ENCODE results near the gene SPINK5.
"Not testable (repeated sequence)": the region's sequence is repeated elsewhere in the genome, so short reads cannot be mapped to it uniquely, and the experiment has no call there.

SPINK5 gene

DNA sequence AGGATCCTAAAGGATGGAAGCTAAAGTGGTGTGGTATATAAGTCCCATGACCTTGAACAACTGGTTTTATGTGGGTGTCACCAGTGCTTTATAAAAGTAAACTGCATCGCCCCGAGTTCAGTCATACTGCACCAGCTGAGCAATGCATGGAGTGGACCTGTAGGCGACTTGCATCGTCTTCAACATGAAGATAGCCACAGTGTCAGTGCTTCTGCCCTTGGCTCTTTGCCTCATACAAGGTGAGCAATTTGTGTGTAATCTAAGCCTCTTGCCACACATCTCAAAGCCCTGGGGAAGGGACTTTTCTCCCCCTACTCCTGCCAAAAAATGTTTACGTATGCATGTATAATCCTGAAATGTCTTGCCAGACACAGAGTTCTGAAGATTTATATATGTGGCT, at the start of gene SPINK5:
Gene SPINK5, plus strand, starts transcription at position 120 of the 400 bp plus-strand sequence. Its CDS starts 65 bp downstream, at position 185.
- no peak for DNase-seq

GRCh38 chr5:148014276-148014675, 49.5 kb upstream of the SPINK5 start:
- no peak for DNase-seq

DNA sequence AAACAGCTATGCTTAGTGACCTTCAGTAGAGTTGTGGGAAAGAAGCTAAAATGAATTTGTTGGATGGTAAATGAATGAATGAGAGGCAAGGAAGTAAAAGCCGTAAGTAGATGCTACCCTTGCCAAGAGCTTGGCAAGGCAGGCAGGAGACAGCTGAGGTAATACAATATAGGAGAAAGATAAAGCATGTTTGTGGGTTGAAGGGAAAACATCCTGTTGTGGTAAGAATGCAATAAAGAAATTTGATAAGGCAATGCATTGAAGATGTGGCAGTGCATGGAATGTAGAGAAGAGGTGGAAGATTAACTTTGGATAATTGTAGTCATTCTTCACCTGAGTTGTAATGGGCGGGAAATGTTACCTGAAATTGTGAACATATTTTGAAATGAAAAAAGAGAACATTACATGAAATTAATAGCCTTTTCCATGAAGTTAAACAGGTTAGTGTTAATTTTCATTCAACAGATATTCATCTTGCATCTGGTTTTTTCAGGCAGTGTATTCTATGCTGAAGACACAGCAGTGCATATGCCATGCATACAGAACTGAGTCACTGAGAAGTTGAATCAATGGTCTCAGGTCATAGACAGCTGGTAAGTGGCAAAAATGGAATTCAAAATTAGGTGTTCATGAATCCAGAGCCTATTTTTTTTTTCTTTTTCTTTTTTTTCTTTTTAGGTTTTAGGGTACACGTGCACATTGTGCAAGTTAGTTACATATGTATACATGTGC, 43.4 kb upstream of the SPINK5 start:
- no peak for DNase-seq

DNA sequence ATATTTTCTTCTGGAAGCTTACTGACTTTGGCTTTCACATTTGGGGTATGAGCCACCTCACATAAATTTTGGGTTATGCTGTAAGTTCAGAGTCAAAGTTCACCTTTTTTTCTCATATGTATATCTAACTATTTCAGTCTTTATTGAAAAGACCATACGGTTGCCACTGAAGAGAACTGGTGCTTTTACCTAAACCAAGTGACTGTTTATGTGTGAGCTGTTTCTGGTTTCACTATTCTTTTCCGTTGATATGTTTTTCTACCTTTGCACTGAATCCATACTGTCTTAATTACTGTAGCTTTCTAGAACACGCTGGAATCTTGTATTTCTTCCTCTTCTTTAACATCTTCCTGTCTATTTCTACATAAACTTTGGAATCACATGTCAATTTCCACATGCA, 36.3 kb upstream of the SPINK5 start:
- DNase-seq: no peak

- no peak for DNase-seq
These were observed 34.6 kb upstream of the SPINK5 start for GRCh38 chr5:148029131-148029530.

GRCh38 chr5:148033134-148033533, 30.6 kb upstream of the SPINK5 start:
- no peak for DNase-seq

DNA sequence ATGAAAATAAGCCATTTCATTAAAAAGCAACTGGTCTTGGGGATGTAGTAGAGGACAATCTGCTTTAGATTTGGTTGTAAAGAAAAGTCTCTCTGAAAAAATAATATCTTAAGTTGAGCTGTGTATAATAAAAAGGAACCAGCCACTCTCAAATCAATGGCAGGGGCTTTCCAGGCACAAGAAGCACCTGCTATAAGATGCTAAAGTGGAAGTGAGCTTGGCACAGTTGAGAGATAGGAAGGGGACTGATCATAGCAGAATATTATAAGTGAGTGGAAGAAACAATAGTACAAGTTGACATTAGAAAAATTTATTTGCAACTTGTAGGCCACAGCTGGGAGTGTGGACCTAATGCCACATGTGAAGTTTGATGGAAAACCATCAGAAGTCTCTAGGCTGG, 28.1 kb upstream of the SPINK5 start:
- no peak for DNase-seq

- no peak for DNase-seq
These were observed 20.9 kb upstream of the SPINK5 start for GRCh38 chr5:148042881-148043280.

GRCh38 chr5:148043705-148044104, 20.1 kb upstream of the SPINK5 start:
- DNase-seq: no peak

DNA sequence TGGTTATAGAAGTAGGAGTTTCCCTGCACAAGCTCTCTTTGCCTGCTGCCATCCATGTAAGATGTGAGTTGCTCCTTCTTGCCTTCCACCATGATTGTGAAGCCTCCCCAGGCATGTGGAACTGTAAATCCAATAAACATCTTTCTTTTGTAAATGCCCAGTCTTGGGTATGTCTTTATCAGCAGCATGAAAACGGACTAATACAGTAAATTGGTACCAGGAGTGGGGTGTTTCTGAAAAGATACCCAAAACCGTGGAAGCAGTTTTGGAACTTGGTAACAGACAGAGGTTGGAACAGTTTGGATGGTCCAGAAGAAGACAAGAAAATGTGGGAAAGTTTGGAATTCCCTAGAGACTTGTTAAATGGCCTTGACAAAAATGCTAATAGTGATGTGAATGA, 8.6 kb upstream of the SPINK5 start:
- DNase-seq: not testable (repeated sequence)

GRCh38 chr5:148060309-148060708, 3.5 kb upstream of the SPINK5 start:
- no peak for DNase-seq

GRCh38 chr5:148060881-148061280, 2.9 kb upstream of the SPINK5 start:
- DNase-seq: no peak

DNA sequence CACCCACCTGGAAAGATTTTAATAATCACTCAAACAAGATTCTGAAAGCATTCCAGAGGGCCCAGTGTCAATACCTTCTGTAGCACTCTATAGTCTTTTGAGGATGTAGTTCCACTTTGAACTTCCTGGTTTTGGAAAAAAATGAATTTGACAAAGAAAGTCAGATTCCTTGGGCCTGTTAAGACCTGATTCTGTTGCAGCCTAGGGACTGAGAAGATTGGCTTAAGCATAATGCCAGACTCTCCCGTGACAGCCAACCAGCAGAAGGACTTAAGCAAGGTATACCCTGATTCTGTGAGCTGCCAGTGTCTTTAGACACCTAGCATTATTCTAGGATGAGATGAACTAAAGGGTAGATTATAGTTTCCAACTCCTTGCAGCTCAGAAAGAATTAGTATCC, 6.8 kb downstream of the SPINK5 start:
- DNase-seq: no peak

DNA sequence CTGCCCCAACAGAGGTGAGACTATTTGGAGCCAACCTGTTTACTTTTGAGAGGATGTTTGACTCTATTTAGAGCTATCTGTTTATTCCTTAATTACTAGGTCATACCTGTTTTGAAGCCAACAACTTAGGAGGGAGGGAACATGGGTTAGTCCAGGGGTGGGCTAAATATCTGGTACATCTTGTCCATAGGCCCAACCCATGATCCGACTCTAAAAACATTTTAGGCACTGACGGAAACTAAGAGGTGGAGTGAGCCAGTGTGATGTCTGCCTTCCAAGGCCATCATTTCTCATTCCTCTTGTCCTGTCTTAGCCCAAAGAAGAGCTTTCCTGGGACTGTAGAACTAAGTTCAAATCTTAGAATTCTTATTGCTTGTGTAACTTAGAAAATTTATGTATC, 8.4 kb downstream of the SPINK5 start:
- DNase-seq: no peak

DNA sequence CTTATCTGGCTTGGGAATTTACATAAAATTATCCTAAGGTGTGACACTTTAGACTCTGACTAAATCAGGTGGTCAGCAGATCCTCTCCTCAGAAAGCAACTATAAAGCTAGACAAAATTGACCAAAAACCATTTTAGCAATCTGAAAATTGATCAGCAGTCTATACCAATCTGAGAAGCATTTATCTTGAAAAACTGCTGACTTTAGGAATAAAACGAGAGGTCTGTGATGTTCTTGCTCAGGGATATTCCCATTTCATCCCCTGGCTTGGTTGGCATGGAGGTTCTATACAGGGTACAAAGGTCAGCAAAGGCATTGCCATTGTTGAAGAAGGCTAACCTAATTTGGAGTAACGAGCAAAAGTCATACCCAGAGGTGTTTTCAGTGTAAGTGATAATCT, 11.7 kb downstream of the SPINK5 start:
- DNase-seq: no peak

DNA sequence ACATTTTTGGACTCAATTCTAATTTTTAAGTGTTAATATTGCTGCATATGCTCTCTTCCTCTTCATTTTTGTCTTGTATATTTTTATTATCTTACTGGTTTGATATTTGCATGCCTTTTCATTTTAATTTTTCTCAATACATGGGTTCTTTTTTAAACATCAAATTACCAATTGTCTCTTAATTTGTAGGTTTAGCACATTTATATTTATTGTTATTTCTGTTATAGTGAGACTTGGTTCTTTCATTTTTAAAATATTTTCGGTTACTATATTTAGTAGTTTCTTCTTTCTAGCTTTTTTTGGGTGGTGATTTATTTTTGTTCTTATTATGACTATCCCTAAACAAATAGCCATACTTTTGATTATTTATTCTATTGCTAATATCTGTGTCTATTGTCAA, 19.4 kb downstream of the SPINK5 start:
- DNase-seq: no peak

DNA sequence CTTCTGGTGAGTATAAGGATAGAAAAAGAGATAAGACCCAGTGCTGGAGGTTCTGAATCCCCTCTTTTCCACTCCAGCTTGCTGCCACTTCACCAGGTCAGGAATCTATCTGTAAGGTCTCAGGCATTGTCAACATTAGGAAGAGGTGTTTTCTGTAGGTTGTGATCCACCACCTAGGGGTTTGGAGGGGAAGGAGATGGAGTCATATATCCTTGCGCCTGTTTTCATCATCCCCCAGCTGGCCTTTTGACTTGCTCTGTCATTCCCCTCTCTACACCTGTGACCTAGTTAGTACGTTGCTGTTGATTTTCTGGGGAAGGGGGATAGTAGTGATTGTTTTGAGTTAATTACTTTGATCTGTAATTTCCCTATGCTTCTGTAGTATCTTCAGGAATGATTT, 20.5 kb downstream of the SPINK5 start:
- DNase-seq: no peak

GRCh38 chr5:148085310-148085709, 21.5 kb downstream of the SPINK5 start:
- DNase-seq: no peak

- no peak for DNase-seq
These were observed 22.4 kb downstream of the SPINK5 start for GRCh38 chr5:148085977-148086705.

GRCh38 chr5:148090146-148090772, 26.5 kb downstream of the SPINK5 start:
- DNase-seq: no peak

- DNase-seq: no peak
These were observed 27.0 kb downstream of the SPINK5 start for GRCh38 chr5:148090773-148091250.

DNA sequence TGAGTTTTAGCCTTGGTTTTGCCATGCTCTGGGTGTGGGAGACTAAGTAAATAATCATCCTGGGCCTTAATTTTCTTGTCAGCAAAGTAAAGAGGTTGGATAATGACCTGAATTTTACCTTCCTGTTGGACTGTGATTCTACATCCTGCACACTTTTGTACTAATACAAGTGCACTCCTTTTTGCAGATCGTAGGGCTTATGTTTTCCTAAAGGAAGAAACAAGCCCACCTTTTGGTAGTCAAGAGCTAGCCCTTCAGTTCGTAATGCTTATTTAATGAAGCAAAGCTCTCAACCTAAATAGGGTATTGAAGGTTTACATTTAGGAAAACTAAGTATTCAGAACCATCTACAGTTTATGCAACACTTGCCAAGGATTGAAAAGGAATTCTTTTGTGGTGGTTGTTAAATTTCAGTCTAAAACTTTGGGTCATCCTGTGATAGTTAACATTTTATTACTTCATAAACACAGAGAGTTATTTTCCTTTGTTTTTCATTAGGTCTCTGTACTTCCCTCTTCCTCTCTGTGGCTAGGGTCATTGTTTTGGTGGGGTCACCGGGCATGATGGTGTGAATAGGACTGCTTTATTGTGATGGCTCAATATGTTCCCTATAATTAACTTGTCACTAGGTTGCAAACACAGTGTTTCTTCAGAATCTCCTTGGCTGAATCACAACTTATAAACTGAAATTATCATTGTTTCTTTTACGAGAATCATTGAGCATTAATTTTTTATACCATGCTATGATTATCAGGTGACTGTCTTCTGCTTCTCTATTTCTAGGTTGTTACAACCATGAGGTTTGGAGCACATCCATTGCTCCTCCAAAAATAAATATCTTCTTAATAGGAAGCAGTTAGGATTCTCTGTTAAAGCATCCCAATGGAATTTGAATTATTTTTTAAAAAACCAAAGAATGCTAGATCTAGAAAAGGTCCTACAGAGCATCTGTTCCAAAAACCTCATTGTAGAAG, 28.5 kb downstream of the SPINK5 start:
- DNase-seq: no peak

DNA sequence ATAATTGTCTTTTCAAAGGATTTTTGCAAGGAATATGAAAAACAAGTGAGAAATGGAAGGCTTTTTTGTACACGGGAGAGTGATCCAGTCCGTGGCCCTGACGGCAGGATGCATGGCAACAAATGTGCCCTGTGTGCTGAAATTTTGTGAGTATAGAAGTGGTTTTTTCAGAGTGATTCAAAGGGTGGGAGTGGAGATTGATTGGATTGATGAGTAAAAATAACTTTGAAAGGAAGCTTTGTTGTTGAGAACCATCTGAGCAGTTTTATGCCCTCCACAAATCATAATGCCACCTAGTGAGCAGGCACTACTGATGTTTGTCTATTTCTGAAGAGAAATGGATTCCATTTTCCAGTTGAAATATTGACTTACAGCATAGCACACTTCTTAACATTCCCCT, 30.6 kb downstream of the SPINK5 start:
- no peak for DNase-seq

Measured in stimulated activated CD4-positive, alpha-beta T cell treated with anti-CD3 and anti-CD28 coated beads, Interleukin-2, amount 100 ng/mL, for 48 hours (primary cell).